HepG2 (cell line): ENCODE data around the gene ELL. TPM values are rescaled to one million over a fixed set of nuclear protein-coding genes. Genes with fewer than 3 reads are reported as not detected.

Source experiments
- AKNA ChIP-seq: sonication (generic); formaldehyde crosslinking; IDR thresholded peaks from 2 replicates; pipeline ENCODE4 v1.4.0; 2020; ENCODE audit warnings: missing genetic modification reagents, borderline replicate concordance
- EP300 ChIP-seq, 3 experiments: sonication (generic) in 1 of 3; formaldehyde crosslinking in 1 of 3; IDR thresholded peaks; 2 replicates each; pipeline versions ENCODE4 v1.5.1 to v1.6.1; 2011 to 2020; ENCODE audit warnings: low read depth in 2 of 3, low read length in 2 of 3, borderline replicate concordance in 1 of 3, improper control_type of control experiment in 1 of 3, mild to moderate bottlenecking in 1 of 3, missing genetic modification reagents in 1 of 3, moderate library complexity in 1 of 3
- GLI4 ChIP-seq: sonication (generic); formaldehyde crosslinking; IDR thresholded peaks from 2 replicates; pipeline ENCODE4 v1.5.1; 2020; ENCODE audit warnings: missing genetic modification reagents, mild to moderate bottlenecking, moderate library complexity, borderline replicate concordance
- HOXA7 ChIP-seq: sonication (generic); formaldehyde crosslinking; IDR thresholded peaks from 2 replicates; pipeline ENCODE4 v1.8.1; 2022; ENCODE audit warnings: mild to moderate bottlenecking, missing genetic modification reagents, moderate library complexity
- HOXA9 ChIP-seq: sonication (generic); formaldehyde crosslinking; IDR thresholded peaks from 2 replicates; pipeline ENCODE4 v1.8.1; 2022; ENCODE audit warnings: missing genetic modification reagents, mild to moderate bottlenecking, moderate library complexity, borderline replicate concordance
- JUN ChIP-seq: sonication (generic); formaldehyde crosslinking; IDR thresholded peaks from 2 replicates; pipeline ENCODE4 v1.4.0; 2020; ENCODE audit warnings: mild to moderate bottlenecking, missing genetic modification reagents
- KLF11 ChIP-seq: IDR thresholded peaks from 2 replicates; pipeline ENCODE4 v1.6.1; 2016; ENCODE audit warnings: missing compliant biosample characterization
- MXI1 ChIP-seq: IDR thresholded peaks from 3 replicates; pipeline ENCODE4 v1.6.1; 2012; ENCODE audit warnings: low read depth, low read length, inconsistent platforms, borderline replicate concordance
- PHB2 ChIP-seq: fragments of 450-650 bp; IDR thresholded peaks from 2 replicates; pipeline ENCODE4 v1.6.1; 2018; ENCODE audit not compliant: partially characterized antibody
- POGZ ChIP-seq: sonication (generic); formaldehyde crosslinking; IDR thresholded peaks from 2 replicates; pipeline ENCODE4 v1.4.0; 2020; ENCODE audit warnings: mild to moderate bottlenecking, missing genetic modification reagents
- SIN3B ChIP-seq: fragments of 150-350 bp; IDR thresholded peaks from 2 replicates; pipeline ENCODE4 v1.6.1; 2014; ENCODE audit warnings: low read length
- TRIM22 ChIP-seq: fragments of 450-650 bp; IDR thresholded peaks from 2 replicates; pipeline ENCODE4 v1.6.1; 2017
- ZFX ChIP-seq: sonication (generic); formaldehyde crosslinking; IDR thresholded peaks from 2 replicates; pipeline ENCODE4 v1.4.0; 2020; ENCODE audit warnings: mild to moderate bottlenecking, low read depth, missing genetic modification reagents, moderate library complexity
- ZNF138 ChIP-seq: sonication (generic); formaldehyde crosslinking; IDR thresholded peaks from 2 replicates; pipeline ENCODE4 v1.5.0; 2020; ENCODE audit warnings: mild to moderate bottlenecking, low read depth, missing genetic modification reagents
- ZNF484 ChIP-seq: sonication (generic); formaldehyde crosslinking; IDR thresholded peaks from 2 replicates; pipeline ENCODE4 v1.5.1; 2020; ENCODE audit warnings: mild to moderate bottlenecking, low read depth, missing genetic modification reagents, borderline replicate concordance
- ZNF569 ChIP-seq: sonication (generic); formaldehyde crosslinking; IDR thresholded peaks from 2 replicates; pipeline ENCODE4 v1.5.0; 2020; ENCODE audit warnings: mild to moderate bottlenecking, missing genetic modification reagents, moderate library complexity, borderline replicate concordance
- ZNF781 ChIP-seq: sonication (generic); formaldehyde crosslinking; IDR thresholded peaks from 2 replicates; pipeline ENCODE4 v1.5.1; 2020; ENCODE audit warnings: borderline replicate concordance, mild to moderate bottlenecking, missing genetic modification reagents; ENCODE audit errors: not compliant biosample characterization
- ZNF839 ChIP-seq: sonication (generic); formaldehyde crosslinking; IDR thresholded peaks from 2 replicates; pipeline ENCODE4 v1.4.0; 2020; ENCODE audit warnings: missing genetic modification reagents, mild to moderate bottlenecking, borderline replicate concordance
- polyA plus RNA-seq, 8 experiments: library from polyadenylated mRNA; depleted of rRNA in 3 of 8; stranded (reverse) in 7 of 8; unstranded in 1 of 8; fragments of >200 nt; fragmentation: Illumina TruSeq in 4 of 8; extraction: Trizol in 4 of 8; gene quantifications; 2 replicates each; pipeline versions ENCODE4 v1.2.1 to v1.2.3, GENCODE V29; 2011 to 2016; ENCODE audit warnings: low read depth in 4 of 8, missing spikeins in 1 of 8, mixed read lengths in 1 of 8; ENCODE audit not compliant: insufficient read depth in 1 of 8
- total RNA-seq, 5 experiments: library from RNA; depleted of rRNA; stranded (reverse); fragments of >200 nt; fragmentation: Illumina TruSeq; extraction: Trizol; gene quantifications; 2 replicates each; pipeline ENCODE4 v1.2.3, GENCODE V29; 2016; ENCODE audit warnings: low read depth in 1 of 5
- TF ChIP-seq, protein P1 (sequence below): sonication (generic); formaldehyde crosslinking; IDR thresholded peaks from 2 replicates; pipeline ENCODE4 v1.4.0; 2020; ENCODE audit warnings: mild to moderate bottlenecking, missing genetic modification reagents, borderline replicate concordance

ELL gene
- total and polyA plus RNA-seq, 2 of the 13 experiments (the other 11 are each of a cell fraction or from before 2014, with no cell fraction given): 3.7 to 5.4 TPM

- TF ChIP-seq ZNF839 (CRISPR knock-in tag) (peak; percentile 91; the same call in 1 of the 2 replicates), TRIM22 (no peak), ZNF569 (CRISPR knock-in tag) (no peak), ZFX (CRISPR knock-in tag) (peak; percentile 81), KLF11 (CRISPR knock-in tag) (peak; percentile 90; the same call in 1 of the 2 replicates), PHB2 (no peak), SIN3B (no peak), EP300 (IDR thresholded peaks at IDR 0.05; ENCODE audit: low read depth in 2 of 2, low read length in 2 of 2) (peak; percentile 96; a peak in 3 of 4 replicates), EP300 (CRISPR knock-in tag; IDR thresholded peaks at IDR 0.05; ENCODE audit: borderline replicate concordance) (peak; percentile 97), ZNF781 (no peak), JUN (CRISPR knock-in tag) (peak; percentile 96), AKNA (CRISPR knock-in tag) (no peak), HOXA7 (CRISPR knock-in tag) (no peak), ZNF484 (no peak), ZNF138 (CRISPR knock-in tag) (no peak; the same call in 1 of the 2 replicates), GLI4 (CRISPR knock-in tag) (0 out of 2 replicates have a peak, but pooled peaks have one; percentile 48), POGZ (peak; percentile 88), HOXA9 (no peak), MXI1 (peak; percentile 97; the same call in 2 of the 3 replicates)
- TF ChIP-seq, protein P1, sequence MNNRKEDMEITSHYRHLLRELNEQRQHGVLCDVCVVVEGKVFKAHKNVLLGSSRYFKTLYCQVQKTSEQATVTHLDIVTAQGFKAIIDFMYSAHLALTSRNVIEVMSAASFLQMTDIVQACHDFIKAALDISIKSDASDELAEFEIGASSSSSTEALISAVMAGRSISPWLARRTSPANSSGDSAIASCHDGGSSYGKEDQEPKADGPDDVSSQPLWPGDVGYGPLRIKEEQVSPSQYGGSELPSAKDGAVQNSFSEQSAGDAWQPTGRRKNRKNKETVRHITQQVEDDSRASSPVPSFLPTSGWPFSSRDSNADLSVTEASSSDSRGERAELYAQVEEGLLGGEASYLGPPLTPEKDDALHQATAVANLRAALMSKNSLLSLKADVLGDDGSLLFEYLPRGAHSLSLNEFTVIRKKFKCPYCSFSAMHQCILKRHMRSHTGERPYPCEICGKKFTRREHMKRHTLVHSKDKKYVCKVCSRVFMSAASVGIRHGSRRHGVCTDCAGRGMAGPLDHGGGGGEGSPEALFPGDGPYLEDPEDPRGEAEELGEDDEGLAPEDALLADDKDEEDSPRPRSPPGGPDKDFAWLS (CRISPR knock-in tag): peak; percentile 78; the same call in 1 of the 2 replicates
These were observed 6.8 kb downstream of the ELL start (continued) for GRCh38 chr19:18514800-18515682.
